Measurements from ENCODE around the gene MB. TPM values are rescaled to one million over a fixed set of nuclear protein-coding genes. Genes with fewer than 3 reads are reported as not detected.

Gene MB
- total and polyA plus RNA-seq, 4 donors: 0.13 to 0.25 TPM; not detected in 2

- Histone ChIP-seq H3K4me1 (ENCODE audit: control insufficient read depth in 4 of 4, insufficient read depth in 4 of 4, low read length in 3 of 4) (peaks cover 0 to 3% (median 0%) of the 10 kb centered on the region in 4 donors), H3K27ac (ENCODE audit: low read depth in 1 of 2, low read length in 2 of 2) (no peak overlapping the region), H3K4me3 (ENCODE audit: low read depth in 1 of 3, low read length in 3 of 3) (no peak overlapping the region), H3K36me3 (ENCODE audit: control insufficient read depth in 4 of 4, insufficient read depth in 3 of 4, low read depth in 1 of 4, low read length in 3 of 4) (no peaks in the 10 kb centered on the region), H3K27me3 (ENCODE audit: control insufficient read depth in 4 of 4, insufficient read depth in 4 of 4, low read length in 3 of 4) (no peaks in the 10 kb centered on the region), H3K9ac (ENCODE audit: low read depth in 1 of 2, low read length in 2 of 2) (no peak overlapping the region), H3K9me3 (ENCODE audit: control insufficient read depth in 4 of 4, low read length in 3 of 4) (no peaks in the 10 kb centered on the region)
- TF ChIP-seq JUND (IDR thresholded peaks at IDR 0.05): no peak
- TF ChIP-seq MAX (IDR thresholded peaks at IDR 0.05): no peak
- TF ChIP-seq NR2F2 (IDR thresholded peaks at IDR 0.05): no peak
- TF ChIP-seq GABPA (IDR thresholded peaks at IDR 0.05 in 1 of 2, conservative IDR thresholded peaks at IDR 0.05 in 1 of 2): no peak
- no peak for TF ChIP-seq REST (IDR thresholded peaks at IDR 0.05)
- TF ChIP-seq, protein P1, sequence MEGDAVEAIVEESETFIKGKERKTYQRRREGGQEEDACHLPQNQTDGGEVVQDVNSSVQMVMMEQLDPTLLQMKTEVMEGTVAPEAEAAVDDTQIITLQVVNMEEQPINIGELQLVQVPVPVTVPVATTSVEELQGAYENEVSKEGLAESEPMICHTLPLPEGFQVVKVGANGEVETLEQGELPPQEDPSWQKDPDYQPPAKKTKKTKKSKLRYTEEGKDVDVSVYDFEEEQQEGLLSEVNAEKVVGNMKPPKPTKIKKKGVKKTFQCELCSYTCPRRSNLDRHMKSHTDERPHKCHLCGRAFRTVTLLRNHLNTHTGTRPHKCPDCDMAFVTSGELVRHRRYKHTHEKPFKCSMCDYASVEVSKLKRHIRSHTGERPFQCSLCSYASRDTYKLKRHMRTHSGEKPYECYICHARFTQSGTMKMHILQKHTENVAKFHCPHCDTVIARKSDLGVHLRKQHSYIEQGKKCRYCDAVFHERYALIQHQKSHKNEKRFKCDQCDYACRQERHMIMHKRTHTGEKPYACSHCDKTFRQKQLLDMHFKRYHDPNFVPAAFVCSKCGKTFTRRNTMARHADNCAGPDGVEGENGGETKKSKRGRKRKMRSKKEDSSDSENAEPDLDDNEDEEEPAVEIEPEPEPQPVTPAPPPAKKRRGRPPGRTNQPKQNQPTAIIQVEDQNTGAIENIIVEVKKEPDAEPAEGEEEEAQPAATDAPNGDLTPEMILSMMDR (IDR thresholded peaks at IDR 0.05; ENCODE audit: low read depth, low read length, missing input control): no peak
- TF ChIP-seq ATF3 (IDR thresholded peaks at IDR 0.05): no peak
- TF ChIP-seq EGR1 (IDR thresholded peaks at IDR 0.05; ENCODE audit: low read depth in 2 of 2): no peak
- TF ChIP-seq RXRA (IDR thresholded peaks at IDR 0.05): no peak
- no peak for TF ChIP-seq YY1 (IDR thresholded peaks at IDR 0.05)
- no peak for TF ChIP-seq ZBTB33 (IDR thresholded peaks at IDR 0.05)
- WGBS: 95% methylated on average over 14 of the region's 14 CpGs
- DNase-seq (ENCODE audit: low spot score): no peak
These were observed 25.3 kb downstream of the MB start for GRCh38 chr22:35591714-35592417.

DNA sequence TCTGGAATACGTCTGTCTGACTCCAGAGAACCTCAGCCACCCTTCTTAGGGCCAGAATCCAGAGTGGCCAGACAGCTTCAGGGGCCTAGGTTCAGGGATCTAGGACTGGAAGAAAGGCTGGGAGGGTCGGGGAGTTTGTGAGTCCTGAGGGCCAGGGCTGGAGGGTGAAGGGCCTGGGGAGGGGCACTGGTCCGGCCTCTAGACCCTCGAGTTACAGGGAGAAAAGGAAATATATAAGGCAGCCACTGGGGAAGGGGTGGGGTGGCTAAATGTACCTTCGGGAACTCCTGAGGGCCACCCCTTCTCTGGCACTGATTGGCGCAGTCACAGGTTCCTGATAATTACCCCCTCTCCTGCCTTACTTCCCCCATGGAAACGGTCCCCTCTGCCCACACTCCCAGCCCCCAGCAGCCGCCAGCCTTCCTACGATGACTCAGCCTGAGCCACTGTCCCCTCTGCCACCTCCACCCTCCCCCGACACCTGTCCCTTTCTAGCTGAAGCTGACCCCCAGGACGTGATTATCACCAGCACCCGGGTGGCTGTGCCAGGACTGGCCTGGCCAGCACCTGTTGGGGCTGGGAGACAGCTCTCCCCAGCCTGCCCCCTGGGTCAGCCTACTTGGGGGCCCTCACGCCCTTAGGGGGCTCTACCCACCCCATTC is 26.4 kb downstream of the MB start:
- no peaks in the 10 kb centered on the region for H3K27me3 ChIP-seq (ENCODE audit: control insufficient read depth in 4 of 4, insufficient read depth in 4 of 4, low read length in 3 of 4)
- TF ChIP-seq NR2F2 (IDR thresholded peaks at IDR 0.05) (no peak), ZBTB33 (IDR thresholded peaks at IDR 0.05) (no peak), JUND (IDR thresholded peaks at IDR 0.05) (no peak)
- no peak overlapping the region for H3K4me3 ChIP-seq (ENCODE audit: low read depth in 1 of 3, low read length in 3 of 3)
- H3K36me3 ChIP-seq (ENCODE audit: control insufficient read depth in 4 of 4, insufficient read depth in 3 of 4, low read depth in 1 of 4, low read length in 3 of 4): no peaks in the 10 kb centered on the region
- H3K27ac ChIP-seq (ENCODE audit: low read depth in 1 of 2, low read length in 2 of 2): no peak overlapping the region
- H3K9me3 ChIP-seq (ENCODE audit: control insufficient read depth in 4 of 4, low read length in 3 of 4): no peaks in the 10 kb centered on the region
- no peak for DNase-seq (ENCODE audit: low spot score)
- H3K4me1 ChIP-seq (ENCODE audit: control insufficient read depth in 4 of 4, insufficient read depth in 4 of 4, low read length in 3 of 4): peaks cover 0 to 3% (median 0%) of the 10 kb centered on the region in 4 donors
- 78% methylated on average over 13 of the region's 13 CpGs for WGBS
- H3K9ac ChIP-seq (ENCODE audit: low read depth in 1 of 2, low read length in 2 of 2): no peak overlapping the region

Data from liver (tissue), 9 donors.